ENCODE measurements around the gene MAN1C1.
"Not testable (repeated sequence)": the region's sequence is repeated elsewhere in the genome, so short reads cannot be mapped to it uniquely, and the experiment has no call there.

The MAN1C1 gene

GRCh38 chr1:25727088-25727487, 110.5 kb downstream of the MAN1C1 start:
- Mint-ChIP-seq H3K4me1 (ENCODE audit: low read depth) (peaks cover 4% of the 10 kb centered on the region), H3K27me3 (ENCODE audit: low read depth) (peaks cover 56% of the 10 kb centered on the region), H3K9me3 (no peaks in the 10 kb centered on the region), H3K4me3 (no peak overlapping the region), H3K27ac (no peak overlapping the region), H3K36me3 (ENCODE audit: low read depth) (no peaks in the 10 kb centered on the region)
- no peak for DNase-seq (ENCODE audit: low spot score)

GRCh38 chr1:25727635-25728286, 111.2 kb downstream of the MAN1C1 start:
- Mint-ChIP-seq H3K9me3 (no peaks in the 10 kb centered on the region), H3K27me3 (ENCODE audit: low read depth) (peaks cover 51% of the 10 kb centered on the region), H3K27ac (no peak overlapping the region), H3K4me1 (ENCODE audit: low read depth) (peaks cover 4% of the 10 kb centered on the region), H3K36me3 (ENCODE audit: low read depth) (no peaks in the 10 kb centered on the region), H3K4me3 (no peak overlapping the region)
- no peak for DNase-seq (ENCODE audit: low spot score)

GRCh38 chr1:25728301-25728935, 111.8 kb downstream of the MAN1C1 start:
- Mint-ChIP-seq H3K4me1 (ENCODE audit: low read depth) (peaks cover 3% of the 10 kb centered on the region), H3K4me3 (no peak overlapping the region), H3K9me3 (no peaks in the 10 kb centered on the region), H3K36me3 (ENCODE audit: low read depth) (no peaks in the 10 kb centered on the region), H3K27ac (no peak overlapping the region), H3K27me3 (ENCODE audit: low read depth) (peaks cover 51% of the 10 kb centered on the region)
- no peak for DNase-seq (ENCODE audit: low spot score)

- Mint-ChIP-seq H3K4me1 (ENCODE audit: low read depth) (peaks cover 1% of the 10 kb centered on the region), H3K36me3 (ENCODE audit: low read depth) (no peaks in the 10 kb centered on the region), H3K27me3 (ENCODE audit: low read depth) (peaks cover 50% of the 10 kb centered on the region), H3K4me3 (no peak overlapping the region), H3K9me3 (no peaks in the 10 kb centered on the region), H3K27ac (no peak overlapping the region)
- DNase-seq (ENCODE audit: low spot score) = no peak
These were observed 112.5 kb downstream of the MAN1C1 start for GRCh38 chr1:25729045-25729444.

GRCh38 chr1:25729790-25730644, 113.4 kb downstream of the MAN1C1 start:
- Mint-ChIP-seq H3K27me3 (ENCODE audit: low read depth) (peaks cover 49% of the 10 kb centered on the region), H3K4me3 (no peak overlapping the region), H3K9me3 (no peaks in the 10 kb centered on the region), H3K27ac (no peak overlapping the region), H3K4me1 (ENCODE audit: low read depth) (peaks cover 1% of the 10 kb centered on the region), H3K36me3 (ENCODE audit: low read depth) (no peaks in the 10 kb centered on the region)
- no peak for DNase-seq (ENCODE audit: low spot score)

- no peak overlapping the region for H3K27ac Mint-ChIP-seq
- H3K4me3 Mint-ChIP-seq = no peak overlapping the region
- H3K4me1 Mint-ChIP-seq (ENCODE audit: low read depth) = peaks cover 1% of the 10 kb centered on the region
These were observed 114.6 kb downstream of the MAN1C1 start for GRCh38 chr1:25731148-25731547.

GRCh38 chr1:25731626-25732370, 115.2 kb downstream of the MAN1C1 start:
- no peaks in the 10 kb centered on the region for H3K36me3 Mint-ChIP-seq (ENCODE audit: low read depth)
- peaks cover 41% of the 10 kb centered on the region for H3K27me3 Mint-ChIP-seq (ENCODE audit: low read depth)
- no peak for DNase-seq (ENCODE audit: low spot score)
- peaks cover 1% of the 10 kb centered on the region for H3K4me1 Mint-ChIP-seq (ENCODE audit: low read depth)
- H3K27ac Mint-ChIP-seq = no peak overlapping the region
- H3K4me3 Mint-ChIP-seq = no peak overlapping the region
- H3K9me3 Mint-ChIP-seq = no peaks in the 10 kb centered on the region

More at GRCh38 chr1:25731148-25731547, 114.6 kb downstream of the MAN1C1 start:
- H3K36me3 Mint-ChIP-seq (ENCODE audit: low read depth) = no peaks in the 10 kb centered on the region
- H3K27me3 Mint-ChIP-seq (ENCODE audit: low read depth) = peaks cover 45% of the 10 kb centered on the region
- H3K9me3 Mint-ChIP-seq = no peaks in the 10 kb centered on the region
- DNase-seq (ENCODE audit: low spot score) = no peak

GRCh38 chr1:25732821-25733220, 116.2 kb downstream of the MAN1C1 start:
- H3K27me3 Mint-ChIP-seq (ENCODE audit: low read depth) = peaks cover 41% of the 10 kb centered on the region
- no peak overlapping the region for H3K4me3 Mint-ChIP-seq
- H3K36me3 Mint-ChIP-seq (ENCODE audit: low read depth) = no peaks in the 10 kb centered on the region
- H3K27ac Mint-ChIP-seq = no peak overlapping the region
- no peak for DNase-seq (ENCODE audit: low spot score)
- no peaks in the 10 kb centered on the region for H3K9me3 Mint-ChIP-seq
- H3K4me1 Mint-ChIP-seq (ENCODE audit: low read depth) = peaks cover 1% of the 10 kb centered on the region

- no peaks in the 10 kb centered on the region for H3K36me3 Mint-ChIP-seq (ENCODE audit: low read depth)
- no peaks in the 10 kb centered on the region for H3K9me3 Mint-ChIP-seq
- no peak overlapping the region for H3K4me3 Mint-ChIP-seq
- peaks cover 41% of the 10 kb centered on the region for H3K27me3 Mint-ChIP-seq (ENCODE audit: low read depth)
- no peak for DNase-seq (ENCODE audit: low spot score)
- H3K4me1 Mint-ChIP-seq (ENCODE audit: low read depth) = peaks cover 1% of the 10 kb centered on the region
- H3K27ac Mint-ChIP-seq = no peak overlapping the region
These were observed 116.7 kb downstream of the MAN1C1 start for GRCh38 chr1:25733271-25733670.

- H3K4me1 Mint-ChIP-seq (ENCODE audit: low read depth); H3K36me3 Mint-ChIP-seq (ENCODE audit: low read depth); H3K27ac Mint-ChIP-seq; H3K4me3 Mint-ChIP-seq; H3K9me3 Mint-ChIP-seq; DNase-seq (ENCODE audit: low spot score): not testable (repeated sequence)
- H3K27me3 Mint-ChIP-seq (ENCODE audit: low read depth) = peaks cover 36% of the 10 kb centered on the region
These were observed 118.4 kb downstream of the MAN1C1 start for GRCh38 chr1:25734991-25735390.

- Mint-ChIP-seq H3K27me3 (ENCODE audit: low read depth) (peaks cover 38% of the 10 kb centered on the region), H3K27ac (no peak overlapping the region)
These were observed 119.5 kb downstream of the MAN1C1 start for GRCh38 chr1:25735956-25736529.

GRCh38 chr1:25737130-25737529, 120.5 kb downstream of the MAN1C1 start:
- Mint-ChIP-seq H3K9me3 (no peaks in the 10 kb centered on the region), H3K4me3 (no peak overlapping the region), H3K36me3 (ENCODE audit: low read depth) (no peaks in the 10 kb centered on the region), H3K27me3 (ENCODE audit: low read depth) (peaks cover 44% of the 10 kb centered on the region), H3K4me1 (ENCODE audit: low read depth) (no peaks in the 10 kb centered on the region), H3K27ac (no peak overlapping the region)
- DNase-seq (ENCODE audit: low spot score) = no peak

More at GRCh38 chr1:25735956-25736529, 119.5 kb downstream of the MAN1C1 start:
- no peaks in the 10 kb centered on the region for H3K36me3 Mint-ChIP-seq (ENCODE audit: low read depth)
- H3K4me3 Mint-ChIP-seq = no peak overlapping the region
- no peak for DNase-seq (ENCODE audit: low spot score)
- H3K4me1 Mint-ChIP-seq (ENCODE audit: low read depth) = peaks cover 1% of the 10 kb centered on the region
- no peaks in the 10 kb centered on the region for H3K9me3 Mint-ChIP-seq

- no peaks in the 10 kb centered on the region for H3K36me3 Mint-ChIP-seq (ENCODE audit: low read depth)
- H3K9me3 Mint-ChIP-seq = no peaks in the 10 kb centered on the region
- peaks cover 38% of the 10 kb centered on the region for H3K27me3 Mint-ChIP-seq (ENCODE audit: low read depth)
- no peak overlapping the region for H3K4me3 Mint-ChIP-seq
- no peak overlapping the region for H3K27ac Mint-ChIP-seq
- H3K4me1 Mint-ChIP-seq (ENCODE audit: low read depth) = no peaks in the 10 kb centered on the region
- no peak for DNase-seq (ENCODE audit: low spot score)
These were observed 121.9 kb downstream of the MAN1C1 start for GRCh38 chr1:25738499-25738898.
